Transverse colon (tissue), 3 donors: ENCODE data around the gene NABP1.

Source experiments
- EP300 ChIP-seq: sonication (generic); formaldehyde crosslinking; IDR thresholded peaks from one replicate; pipeline ENCODE4 v1.6.1; 2017; ENCODE audit warnings: antibody characterized with exemption, low read depth
- POLR2A ChIP-seq: fragments of 450-650 bp; IDR thresholded peaks from one replicate; pipeline ENCODE4 v1.6.1; 2016; ENCODE audit warnings: antibody characterized with exemption, mild to moderate bottlenecking, moderate library complexity
- TF ChIP-seq, protein P1 (sequence below), 5 experiments: fragments of 200-600 bp in 3 of 5; fragments of 450-650 bp in 2 of 5; sonication (generic) in 3 of 5; IDR thresholded peaks; 1 replicate in 2 of 5; 2 replicates in 3 of 5; pipeline ENCODE4 v1.5.1; 2016 to 2017; ENCODE audit warnings: antibody characterized with exemption in 5 of 5, inconsistent platforms in 3 of 5, mild to moderate bottlenecking in 2 of 5, moderate library complexity in 1 of 5

DNA sequence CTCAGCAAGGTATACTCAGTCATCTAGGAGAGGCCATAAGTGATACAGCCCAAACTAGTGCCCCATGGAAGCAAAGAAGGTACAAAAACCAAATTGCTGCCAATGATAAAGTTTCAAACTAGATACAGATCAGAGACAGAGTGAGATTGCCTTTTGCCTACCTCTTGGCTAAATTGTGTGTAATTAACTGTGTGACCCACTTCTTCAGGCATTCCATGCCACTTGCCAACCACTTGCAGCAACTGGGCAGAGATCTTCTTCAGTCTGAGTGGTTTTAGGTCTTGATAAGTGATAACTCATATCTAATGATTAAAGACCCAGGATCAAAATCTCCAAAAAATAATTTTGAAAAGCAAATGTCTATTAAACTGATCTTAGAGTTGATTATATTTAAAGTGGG lies 21.1 kb upstream of the NABP1 start:
- no peak for TF ChIP-seq POLR2A
- TF ChIP-seq, protein P1, sequence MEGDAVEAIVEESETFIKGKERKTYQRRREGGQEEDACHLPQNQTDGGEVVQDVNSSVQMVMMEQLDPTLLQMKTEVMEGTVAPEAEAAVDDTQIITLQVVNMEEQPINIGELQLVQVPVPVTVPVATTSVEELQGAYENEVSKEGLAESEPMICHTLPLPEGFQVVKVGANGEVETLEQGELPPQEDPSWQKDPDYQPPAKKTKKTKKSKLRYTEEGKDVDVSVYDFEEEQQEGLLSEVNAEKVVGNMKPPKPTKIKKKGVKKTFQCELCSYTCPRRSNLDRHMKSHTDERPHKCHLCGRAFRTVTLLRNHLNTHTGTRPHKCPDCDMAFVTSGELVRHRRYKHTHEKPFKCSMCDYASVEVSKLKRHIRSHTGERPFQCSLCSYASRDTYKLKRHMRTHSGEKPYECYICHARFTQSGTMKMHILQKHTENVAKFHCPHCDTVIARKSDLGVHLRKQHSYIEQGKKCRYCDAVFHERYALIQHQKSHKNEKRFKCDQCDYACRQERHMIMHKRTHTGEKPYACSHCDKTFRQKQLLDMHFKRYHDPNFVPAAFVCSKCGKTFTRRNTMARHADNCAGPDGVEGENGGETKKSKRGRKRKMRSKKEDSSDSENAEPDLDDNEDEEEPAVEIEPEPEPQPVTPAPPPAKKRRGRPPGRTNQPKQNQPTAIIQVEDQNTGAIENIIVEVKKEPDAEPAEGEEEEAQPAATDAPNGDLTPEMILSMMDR (IDR thresholded peaks at IDR 0.05) = no peak
- TF ChIP-seq EP300 = no peak
